C4-2B (cell line): ENCODE measurements around the gene ZFAND2A.

Experiments
- ZFX ChIP-seq: fragments of 450-650 bp; IDR thresholded peaks from 2 replicates; pipeline ENCODE4 v1.6.1; 2017
- TF ChIP-seq, protein P1 (sequence below): fragments of 450-650 bp; conservative IDR thresholded peaks from 2 replicates; pipeline ENCODE4 v1.5.1; 2017; ENCODE audit warnings: mild to moderate bottlenecking

DNA sequence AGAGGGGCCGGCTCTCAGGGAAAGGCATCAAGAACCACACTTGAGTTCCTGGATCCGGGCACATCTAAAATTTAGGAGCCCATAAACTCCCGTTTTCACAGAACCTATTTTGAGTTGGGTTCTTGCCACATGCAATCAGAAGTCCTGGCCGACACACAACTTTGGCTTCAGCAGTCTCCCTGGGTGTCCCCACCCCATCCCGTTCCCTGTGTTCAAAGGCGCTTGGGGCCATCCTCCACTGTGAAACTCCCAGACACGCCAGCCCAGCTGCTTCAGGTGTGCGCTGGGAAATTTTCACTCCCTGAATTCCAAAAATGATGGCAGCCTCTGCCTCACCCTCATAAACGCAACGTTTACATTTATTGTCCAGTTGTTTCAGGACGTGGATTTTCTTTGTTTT is 8.4 kb upstream of the ZFAND2A start:
- TF ChIP-seq, protein P1, sequence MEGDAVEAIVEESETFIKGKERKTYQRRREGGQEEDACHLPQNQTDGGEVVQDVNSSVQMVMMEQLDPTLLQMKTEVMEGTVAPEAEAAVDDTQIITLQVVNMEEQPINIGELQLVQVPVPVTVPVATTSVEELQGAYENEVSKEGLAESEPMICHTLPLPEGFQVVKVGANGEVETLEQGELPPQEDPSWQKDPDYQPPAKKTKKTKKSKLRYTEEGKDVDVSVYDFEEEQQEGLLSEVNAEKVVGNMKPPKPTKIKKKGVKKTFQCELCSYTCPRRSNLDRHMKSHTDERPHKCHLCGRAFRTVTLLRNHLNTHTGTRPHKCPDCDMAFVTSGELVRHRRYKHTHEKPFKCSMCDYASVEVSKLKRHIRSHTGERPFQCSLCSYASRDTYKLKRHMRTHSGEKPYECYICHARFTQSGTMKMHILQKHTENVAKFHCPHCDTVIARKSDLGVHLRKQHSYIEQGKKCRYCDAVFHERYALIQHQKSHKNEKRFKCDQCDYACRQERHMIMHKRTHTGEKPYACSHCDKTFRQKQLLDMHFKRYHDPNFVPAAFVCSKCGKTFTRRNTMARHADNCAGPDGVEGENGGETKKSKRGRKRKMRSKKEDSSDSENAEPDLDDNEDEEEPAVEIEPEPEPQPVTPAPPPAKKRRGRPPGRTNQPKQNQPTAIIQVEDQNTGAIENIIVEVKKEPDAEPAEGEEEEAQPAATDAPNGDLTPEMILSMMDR: no peak
- no peak for TF ChIP-seq ZFX
